ENCODE data around the gene AMPD3.
A peak's percentile ranks its signal among the peaks of the same experiment; 100 is the strongest.

Gene AMPD3

GRCh38 chr11:10514202-10514601, 59.1 kb downstream of the AMPD3 start:
- no peak overlapping the region for H3K9ac ChIP-seq (ENCODE audit: low read length)
- TF ChIP-seq EZH2 (optimal IDR thresholded peaks at IDR 0.05; ENCODE audit: low read depth, low read length): no peak
- peak; percentile 34 for TF ChIP-seq CTCF (IDR thresholded peaks at IDR 0.05; ENCODE audit: low read length)
- no peak overlapping the region for H2AFZ ChIP-seq (ENCODE audit: low read length)
- H3K4me2 ChIP-seq (ENCODE audit: low read depth, low read length): no peak overlapping the region
- no peaks in the 10 kb centered on the region for H3K9me3 ChIP-seq (replicated peaks; ENCODE audit: insufficient read depth, low read length)
- no peak overlapping the region for H3K4me3 ChIP-seq (ENCODE audit: low read length)
- H3K9me2 ChIP-seq (replicated peaks; ENCODE audit: insufficient read depth, low read length): no peaks in the 10 kb centered on the region
- no peaks in the 10 kb centered on the region for H3K36me3 ChIP-seq (replicated peaks; ENCODE audit: insufficient read depth, low read length)
- no peaks in the 10 kb centered on the region for H3K27me3 ChIP-seq (replicated peaks; ENCODE audit: insufficient read depth, low read length)
- no peaks in the 10 kb centered on the region for H4K20me1 ChIP-seq (ENCODE audit: insufficient read depth, low read length)
- no peak for DNase-seq
- no peaks in the 10 kb centered on the region for H3K79me2 ChIP-seq (ENCODE audit: low read length)
- peaks cover 24% of the 10 kb centered on the region for H3K4me1 ChIP-seq (ENCODE audit: low read length)
- no peak overlapping the region for H3K27ac ChIP-seq (ENCODE audit: low read length)
- H3F3A ChIP-seq (ENCODE audit: insufficient read depth, low read length): 0 out of 2 replicates have a peak, but pooled peaks cover 4% of the 10 kb centered on the region

GRCh38 chr11:10514709-10515108, 59.6 kb downstream of the AMPD3 start:
- Histone ChIP-seq H3K36me3 (replicated peaks; ENCODE audit: insufficient read depth, low read length) (no peaks in the 10 kb centered on the region), H3K4me1 (ENCODE audit: low read length) (peaks cover 24% of the 10 kb centered on the region), H4K20me1 (ENCODE audit: insufficient read depth, low read length) (no peaks in the 10 kb centered on the region), H3K79me2 (ENCODE audit: low read length) (no peaks in the 10 kb centered on the region), H3F3A (ENCODE audit: insufficient read depth, low read length) (0 out of 2 replicates have a peak, but pooled peaks cover 4% of the 10 kb centered on the region), H3K4me3 (ENCODE audit: low read length) (no peak overlapping the region), H2AFZ (ENCODE audit: low read length) (no peak overlapping the region), H3K9me2 (replicated peaks; ENCODE audit: insufficient read depth, low read length) (no peaks in the 10 kb centered on the region), H3K4me2 (ENCODE audit: low read depth, low read length) (no peak overlapping the region), H3K27me3 (replicated peaks; ENCODE audit: insufficient read depth, low read length) (no peaks in the 10 kb centered on the region), H3K9ac (ENCODE audit: low read length) (no peak overlapping the region), H3K9me3 (replicated peaks; ENCODE audit: insufficient read depth, low read length) (no peaks in the 10 kb centered on the region), H3K27ac (ENCODE audit: low read length) (no peak overlapping the region)
- no peak for TF ChIP-seq EZH2phosphoT487 (IDR thresholded peaks at IDR 0.05; ENCODE audit: low read length)
- no peak for TF ChIP-seq EZH2 (optimal IDR thresholded peaks at IDR 0.05; ENCODE audit: low read depth, low read length)
- TF ChIP-seq CTCF (IDR thresholded peaks at IDR 0.05; ENCODE audit: low read length): no peak
- no peak for DNase-seq

- no peak overlapping the region for H3K4me3 ChIP-seq (ENCODE audit: low read length)
- H2AFZ ChIP-seq (ENCODE audit: low read length): no peak overlapping the region
- H3K27ac ChIP-seq (ENCODE audit: low read length): no peak overlapping the region
- H3K9me2 ChIP-seq (replicated peaks; ENCODE audit: insufficient read depth, low read length): no peaks in the 10 kb centered on the region
- no peak for DNase-seq
- no peak overlapping the region for H3K9ac ChIP-seq (ENCODE audit: low read length)
- H3K4me2 ChIP-seq (ENCODE audit: low read depth, low read length): no peak overlapping the region
- no peaks in the 10 kb centered on the region for H3K9me3 ChIP-seq (replicated peaks; ENCODE audit: insufficient read depth, low read length)
- H4K20me1 ChIP-seq (ENCODE audit: insufficient read depth, low read length): no peaks in the 10 kb centered on the region
- H3K4me1 ChIP-seq (ENCODE audit: low read length): peaks cover 24% of the 10 kb centered on the region
- H3F3A ChIP-seq (ENCODE audit: insufficient read depth, low read length): 0 out of 2 replicates have a peak, but pooled peaks cover 4% of the 10 kb centered on the region
- no peaks in the 10 kb centered on the region for H3K79me2 ChIP-seq (ENCODE audit: low read length)
- H3K36me3 ChIP-seq (replicated peaks; ENCODE audit: insufficient read depth, low read length): no peaks in the 10 kb centered on the region
- no peaks in the 10 kb centered on the region for H3K27me3 ChIP-seq (replicated peaks; ENCODE audit: insufficient read depth, low read length)
- TF ChIP-seq EZH2 (optimal IDR thresholded peaks at IDR 0.05; ENCODE audit: low read depth, low read length) (no peak), EZH2phosphoT487 (IDR thresholded peaks at IDR 0.05; ENCODE audit: low read length) (no peak), CTCF (IDR thresholded peaks at IDR 0.05; ENCODE audit: low read length) (no peak)
Measured at GRCh38 chr11:10515418-10515817, 60.4 kb downstream of the AMPD3 start.

Data from MM.1S (cell line).